HEK293T (cell line): ENCODE results near the gene GPT2.

Experiments used
- CTCF ChIA-PET: fragments of 350-600 bp; formaldehyde crosslinking; extraction: SDS; loops from one replicate; lab custom pipeline; 2021; ENCODE audit warnings: antibody characterized with exemption, inconsistent platforms; lab: Yijun Ruan, JAX
- POLR2A ChIA-PET: fragments of 350-600 bp; formaldehyde crosslinking; extraction: SDS; loops from one replicate; lab custom pipeline; 2020; ENCODE audit warnings: antibody characterized with exemption, inconsistent platforms; lab: Yijun Ruan, JAX
- DNase-seq: peaks from one replicate; pipeline ENCODE4 v3.0.0; 2012; ENCODE audit warnings: mixed read lengths; ENCODE audit errors: extremely low spot score
- ARNT ChIP-seq: fragments of 450-650 bp; IDR thresholded peaks from 2 replicates; pipeline ENCODE4 v1.6.1; 2017; ENCODE audit warnings: mild to moderate bottlenecking
- BHLHE40 ChIP-seq: fragments of 450-650 bp; IDR thresholded peaks from 2 replicates; pipeline ENCODE4 v1.6.1; 2016; ENCODE audit warnings: mild to moderate bottlenecking, moderate library complexity, borderline replicate concordance
- CTBP1 ChIP-seq: fragments of 450-650 bp; IDR thresholded peaks from 2 replicates; pipeline ENCODE4 v1.6.1; 2016; ENCODE audit warnings: borderline replicate concordance
- ELF4 ChIP-seq: fragments of 450-650 bp; IDR thresholded peaks from 2 replicates; pipeline ENCODE4 v1.6.1; 2017; ENCODE audit warnings: antibody characterized with exemption
- FOXA1 ChIP-seq: fragments of 450-650 bp; IDR thresholded peaks from 2 replicates; pipeline ENCODE4 v1.6.1; 2016; ENCODE audit warnings: mild to moderate bottlenecking
- FOXK2 ChIP-seq: fragments of 450-650 bp; IDR thresholded peaks from 2 replicates; pipeline ENCODE4 v1.6.1; 2016; ENCODE audit warnings: mild to moderate bottlenecking
- FOXM1 ChIP-seq: fragments of 450-650 bp; IDR thresholded peaks from 2 replicates; pipeline ENCODE4 v1.6.1; 2017; ENCODE audit warnings: mild to moderate bottlenecking, borderline replicate concordance
- HDGF ChIP-seq: fragments of 450-650 bp; IDR thresholded peaks from 2 replicates; pipeline ENCODE4 v1.6.1; 2017; ENCODE audit warnings: antibody characterized with exemption, borderline replicate concordance
- L3MBTL2 ChIP-seq: fragments of 450-650 bp; conservative IDR thresholded peaks from 2 replicates; pipeline ENCODE4 v1.6.1; 2016; ENCODE audit warnings: mild to moderate bottlenecking
- LEF1 ChIP-seq: fragments of 450-650 bp; IDR thresholded peaks from 2 replicates; pipeline ENCODE4 v1.6.1; 2017; ENCODE audit warnings: mild to moderate bottlenecking, borderline replicate concordance
- NFRKB ChIP-seq: fragments of 450-650 bp; IDR thresholded peaks from 2 replicates; pipeline ENCODE4 v1.6.1; 2016; ENCODE audit warnings: mild to moderate bottlenecking, moderate library complexity
- PKNOX1 ChIP-seq: fragments of 450-650 bp; IDR thresholded peaks from 2 replicates; pipeline ENCODE4 v1.6.1; 2016
- SP1 ChIP-seq: fragments of 450-650 bp; IDR thresholded peaks from 2 replicates; pipeline ENCODE4 v1.6.1; 2017
- SUZ12 ChIP-seq: fragments of 450-650 bp; IDR thresholded peaks from 2 replicates; pipeline ENCODE4 v1.6.1; 2016; ENCODE audit warnings: mild to moderate bottlenecking
- TARDBP ChIP-seq: fragments of 450-650 bp; IDR thresholded peaks from 2 replicates; pipeline ENCODE4 v1.6.1; 2016
- ZNF384 ChIP-seq: fragments of 450-650 bp; IDR thresholded peaks from 2 replicates; pipeline ENCODE4 v1.6.1; 2016

The GPT2 gene

GRCh38 chr16:46968063-46968435 lies 83.9 kb downstream of the GPT2 start:
- no peak for TF ChIP-seq L3MBTL2
- TF ChIP-seq HDGF: no peak
- no peak for TF ChIP-seq ZNF384
- no peak for TF ChIP-seq CTBP1
- TF ChIP-seq PKNOX1: no peak
- no peak for TF ChIP-seq ARNT
- TF ChIP-seq SP1: no peak
- TF ChIP-seq FOXA1: no peak
- no peak for TF ChIP-seq FOXK2
- TF ChIP-seq ELF4: no peak
- TF ChIP-seq LEF1: no peak
- no peak for TF ChIP-seq FOXM1
- TF ChIP-seq NFRKB: no peak
- no peak for TF ChIP-seq TARDBP
- no peak for TF ChIP-seq SUZ12
- TF ChIP-seq BHLHE40: no peak
- CTCF ChIA-PET: no interaction called here
- POLR2A ChIA-PET: no interaction called here
- DNase-seq: no peak

- no peak for DNase-seq
- POLR2A ChIA-PET: no interaction called here
- TF ChIP-seq FOXK2 (no peak), SUZ12 (no peak), PKNOX1 (no peak), LEF1 (no peak), CTBP1 (no peak), ZNF384 (no peak), HDGF (no peak), ELF4 (no peak), ARNT (no peak)
- CTCF ChIA-PET: no interaction called here
Observed at GRCh38 chr16:46970089-46970488, 85.9 kb downstream of the GPT2 start.

- CTCF ChIA-PET: no interaction called here
- TF ChIP-seq HDGF (no peak), TARDBP (no peak), FOXK2 (no peak), SP1 (no peak), FOXA1 (no peak), NFRKB (no peak), PKNOX1 (no peak), SUZ12 (no peak), L3MBTL2 (no peak)
- DNase-seq: no peak
- POLR2A ChIA-PET: no interaction called here
Observed at GRCh38 chr16:46971271-46971670, 87.1 kb downstream of the GPT2 start.

- DNase-seq: peak; percentile 48
- TF ChIP-seq BHLHE40 (no peak), SP1 (no peak), PKNOX1 (no peak), TARDBP (no peak), LEF1 (no peak)
- POLR2A ChIA-PET: interaction anchor here (0.6 to 2.6 kb wide), 4 partner anchors 21 to 58 kb away, joined by 3 to 8 read pairs (median 4); no protein-coding TSS in a partner anchor
- CTCF ChIA-PET: no interaction called here
Observed at GRCh38 chr16:46972429-46973206, 88.5 kb downstream of the GPT2 start.

- ChIA-PET POLR2A (interaction anchor here (0.7 to 2.6 kb wide), 10 partner anchors 10 to 95 kb away, joined by 3 to 8 read pairs (median 4); no protein-coding TSS in a partner anchor), CTCF (interaction anchor here (1.0 kb wide), 1 partner anchor 20 kb away, joined by 6 read pairs; no protein-coding TSS in a partner anchor)
- DNase-seq: peak; percentile 94
- no peak for TF ChIP-seq FOXK2
- TF ChIP-seq L3MBTL2: peak; percentile 94
Observed at GRCh38 chr16:46973207-46973995, 89.2 kb downstream of the GPT2 start, which contains the start of gene DNAJA2. Gene DNAJA2, minus strand, starts transcription at chr16:46973674. Its CDS starts 102 bp downstream, at chr16:46973572.

GRCh38 chr16:46973996-46974324 lies 89.8 kb downstream of the GPT2 start:
- POLR2A ChIA-PET: interaction anchor here (0.7 to 2.6 kb wide), 10 partner anchors 10 to 94 kb away, joined by 3 to 8 read pairs (median 4); no protein-coding TSS in a partner anchor
- DNase-seq: no peak
- CTCF ChIA-PET: interaction anchor here (1.0 kb wide), 1 partner anchor 20 kb away, joined by 6 read pairs; no protein-coding TSS in a partner anchor
- TF ChIP-seq NFRKB (no peak), L3MBTL2 (0 out of 2 replicates have a peak, but pooled peaks have one; percentile 30), ELF4 (no peak)
